A549 treated with AZD2906 at 1 μM for 4 hours (cell line): Measurements from ENCODE around the gene TXK. TPM values are rescaled to one million over a fixed set of nuclear protein-coding genes. Genes with fewer than 3 reads are reported as not detected.

Experiments
- total RNA-seq: library from RNA; stranded (reverse); fragments of 200-300 nt; extraction: Qiagen RNA extraction; gene quantifications from 5 replicates; pipeline ENCODE4 v1.2.3, GENCODE V29; 2022

The TXK gene
- 0.08 to 0.18 TPM (median 0.16 TPM) in 5 replicates for total RNA-seq

GRCh38 chr4:48134081-48134480 is at the start of gene TXK:
Gene TXK, minus strand, starts transcription at chr4:48134250. Its CDS starts 80 bp downstream, at chr4:48134170.

Other genes with a start within 250 kb of the TXK start
- gene NFXL1, start 219.7 kb downstream of the TXK start, total RNA-seq = 5.2 to 7.0 TPM (median 5.6 TPM) in 5 replicates
- gene CNGA1, start 117.6 kb downstream of the TXK start, total RNA-seq = 0.06 to 0.09 TPM in 2 of 5 replicates, not detected in the others
- gene NIPAL1, start 117.5 kb downstream of the TXK start, total RNA-seq = 0.37 to 0.79 TPM (median 0.72 TPM) in 5 replicates
- 1.4 to 1.9 TPM (median 1.6 TPM) in 5 replicates for gene TEC, start 135.6 kb upstream of the TXK start, total RNA-seq
- gene SLAIN2, start 207.3 kb upstream of the TXK start, total RNA-seq = 14.0 to 19.4 TPM (median 16.7 TPM) in 5 replicates